C4-2B (cell line): Measurements from ENCODE around the gene ZDHHC20.
A peak's percentile ranks its signal among the peaks of the same experiment; 100 is the strongest.

Experiments
- H3K27ac ChIP-seq: fragments of 450-650 bp; 2 replicates; pipeline ENCODE4 v1.5.1; 2017
- CTCF ChIP-seq: fragments of 450-650 bp; conservative IDR thresholded peaks from 2 replicates; pipeline ENCODE4 v1.5.1; 2017; ENCODE audit warnings: mild to moderate bottlenecking
- ZFX ChIP-seq: fragments of 450-650 bp; IDR thresholded peaks from 2 replicates; pipeline ENCODE4 v1.6.1; 2017

The ZDHHC20 gene

GRCh38 chr13:21476893-21477472 lies 17.9 kb upstream of the ZDHHC20 start:
- peak overlapping the region; percentile 2; the same call in 1 of the 2 replicates for H3K27ac ChIP-seq
- TF ChIP-seq ZFX (no peak), CTCF (peak; percentile 100)

- no peak for TF ChIP-seq CTCF
- no peak for TF ChIP-seq ZFX
- H3K27ac ChIP-seq: peak overlapping the region; percentile 25
Observed at GRCh38 chr13:21475115-21475514, 16.0 kb upstream of the ZDHHC20 start.

GRCh38 chr13:21470785-21471184 lies 11.7 kb upstream of the ZDHHC20 start:
- no peak for TF ChIP-seq CTCF
- no peak for TF ChIP-seq ZFX
- H3K27ac ChIP-seq: no peak overlapping the region

- H3K27ac ChIP-seq: no peak overlapping the region
- TF ChIP-seq ZFX (no peak), CTCF (no peak)
Observed at GRCh38 chr13:21466527-21466926, 7.4 kb upstream of the ZDHHC20 start.

- TF ChIP-seq ZFX: no peak
- no peak for TF ChIP-seq CTCF
- H3K27ac ChIP-seq: no peak overlapping the region
Observed at GRCh38 chr13:21465710-21466160, 6.6 kb upstream of the ZDHHC20 start.

GRCh38 chr13:21463424-21463823 lies 4.3 kb upstream of the ZDHHC20 start:
- H3K27ac ChIP-seq: no peak overlapping the region
- TF ChIP-seq ZFX (no peak), CTCF (no peak)

GRCh38 chr13:21461131-21461530 lies 2.0 kb upstream of the ZDHHC20 start:
- H3K27ac ChIP-seq: no peak overlapping the region

GRCh38 chr13:21458451-21458812 lies 671 bp downstream of the ZDHHC20 start:
- TF ChIP-seq ZFX: no peak
- TF ChIP-seq CTCF: no peak
- H3K27ac ChIP-seq: peak overlapping the region; percentile 97

More at GRCh38 chr13:21461131-21461530, 2.0 kb upstream of the ZDHHC20 start:
- no peak for TF ChIP-seq ZFX
